HCT116 (cell line): ENCODE measurements around the gene PGLYRP4. TPM values are rescaled to one million over a fixed set of nuclear protein-coding genes. Genes with fewer than 3 reads are reported as not detected.

Experiments
- ATAC-seq: fragments of 200-7000 bp; cut with Tn5 transposase; 2 replicates; pipeline ENCODE4 v1.9.1; 2020; ENCODE audit warnings: mild to moderate bottlenecking, moderate library complexity
- BruUV-seq: library from RNA; stranded (reverse); fragments of 400-500 nt; replicated peaks from 2 replicates; lab custom pipeline; 2021; lab: Mats Ljungman, UMichigan
- CTCF ChIA-PET: fragments of 300-600 bp; sonication (Branson Sonifier 250); formaldehyde crosslinking; loops from one replicate; lab custom pipeline; 2021; ENCODE audit warnings: antibody characterized with exemption; lab: Charles Lee
- POLR2A ChIA-PET: fragments of 300-600, 350-600 bp; sonication (Branson Sonifier 250); formaldehyde crosslinking; loops from one replicate; lab custom pipeline; 2021; ENCODE audit warnings: antibody characterized with exemption; lab: Charles Lee
- RAD21 ChIA-PET, 2 experiments: fragments of 300-600 bp; sonication (Branson Sonifier 250); formaldehyde crosslinking; loops; one replicate each; lab custom pipeline; 2023; ENCODE audit warnings: low total read pairs in 2 of 2; ENCODE audit not compliant: uncharacterized antibody in 2 of 2, unreplicated experiment in 2 of 2, low non-redundant PET in 1 of 2; lab: Charles Lee
- DNase-seq: peaks from one replicate; pipeline ENCODE4 v3.0.0-alpha.2; 2010; ENCODE audit warnings: low read depth, low spot score
- H2AFZ ChIP-seq: fragments of 200-600 bp; shearing (Covaris generic), sonication (generic); 2 replicates; pipeline ENCODE4 v1.6.1; 2017; ENCODE audit warnings: low read depth, mixed run types, mixed read lengths, antibody characterized with exemption, low read length; ENCODE audit not compliant: poor library complexity, severe bottlenecking
- H3K27ac ChIP-seq: 2 replicates; pipeline ENCODE4 v1.5.1; 2012; ENCODE audit warnings: low read depth, low read length
- H3K27me3 ChIP-seq: fragments of 200-600 bp; sonication (generic); 2 replicates; pipeline ENCODE4 v1.6.1; 2016; ENCODE audit warnings: mixed run types, low read length, mixed read lengths; ENCODE audit not compliant: insufficient read depth
- H3K36me3 ChIP-seq, 2 experiments: fragments of 200-500 bp in 1 of 2; fragments of 200-600 bp in 1 of 2; sonication (Bioruptor generic) in 1 of 2; sonication (generic) in 1 of 2; 2 replicates each; pipeline versions ENCODE4 v1.5.1 to v1.6.1; 2014 to 2016; ENCODE audit warnings: low read length in 2 of 2, inconsistent platforms in 1 of 2, mixed read lengths in 1 of 2, mixed run types in 1 of 2; ENCODE audit not compliant: insufficient read depth in 2 of 2, control insufficient read depth in 1 of 2
- H3K4me1 ChIP-seq, 2 experiments: fragments of 200-600 bp in 1 of 2; sonication (generic) in 1 of 2; 2 replicates each; pipeline versions ENCODE4 v1.5.1 to v1.6.1; 2012 to 2017; ENCODE audit warnings: low read length in 2 of 2, inconsistent platforms in 1 of 2, mild to moderate bottlenecking in 1 of 2, mixed read lengths in 1 of 2, mixed run types in 1 of 2, moderate library complexity in 1 of 2; ENCODE audit not compliant: insufficient read depth in 2 of 2, control insufficient read depth in 1 of 2
- H3K4me2 ChIP-seq: fragments of 200-600 bp; sonication (generic); 2 replicates; pipeline ENCODE4 v1.6.1; 2017; ENCODE audit warnings: mixed run types, low read length, mixed read lengths
- H3K4me3 ChIP-seq, 2 experiments: fragments of 200-600 bp in 1 of 2; sonication (generic) in 1 of 2; replicated peaks in 1 of 2; 2 replicates each; pipeline ENCODE4 v1.5.1; 2011 to 2016; ENCODE audit warnings: low read length in 2 of 2, control low read depth in 1 of 2, low read depth in 1 of 2, mild to moderate bottlenecking in 1 of 2, mixed read lengths in 1 of 2, mixed run types in 1 of 2
- H3K79me2 ChIP-seq: fragments of 200-600 bp; sonication (generic); 2 replicates; pipeline ENCODE4 v1.6.1; 2017; ENCODE audit warnings: mild to moderate bottlenecking, mixed run types, low read length, moderate library complexity, mixed read lengths; ENCODE audit not compliant: insufficient read depth
- H3K9ac ChIP-seq: fragments of 200-600 bp; sonication (generic); 2 replicates; pipeline ENCODE4 v1.6.1; 2016; ENCODE audit warnings: low read length, mixed read lengths
- H3K9me2 ChIP-seq: fragments of 200-600 bp; sonication (generic), shearing (Covaris generic); 2 replicates; pipeline ENCODE4 v1.6.1; 2017; ENCODE audit warnings: mixed run types, mild to moderate bottlenecking, moderate library complexity; ENCODE audit not compliant: insufficient read depth
- H3K9me3 ChIP-seq, 2 experiments: fragments of 200-500 bp in 1 of 2; fragments of 200-600 bp in 1 of 2; sonication (Bioruptor generic) in 1 of 2; sonication (generic) in 1 of 2; 2 replicates each; pipeline ENCODE4 v1.6.1; 2014 to 2017; ENCODE audit warnings: low read length in 2 of 2, mixed read lengths in 2 of 2, inconsistent platforms in 1 of 2, low read depth in 1 of 2, mild to moderate bottlenecking in 1 of 2, mixed run types in 1 of 2, moderate library complexity in 1 of 2; ENCODE audit not compliant: control insufficient read depth in 1 of 2, insufficient read depth in 1 of 2
- H4K20me1 ChIP-seq: fragments of 200-600 bp; sonication (generic), shearing (Covaris generic); 2 replicates; pipeline ENCODE4 v1.6.1; 2017; ENCODE audit warnings: mixed run types, mild to moderate bottlenecking, moderate library complexity; ENCODE audit not compliant: insufficient read depth
- CBX3 ChIP-seq: IDR thresholded peaks from 2 replicates; pipeline ENCODE4 v1.6.1; 2012; ENCODE audit warnings: low read depth
- EZH2phosphoT487 ChIP-seq: fragments of 200-600 bp; IDR thresholded peaks from 2 replicates; pipeline ENCODE4 v1.6.1; 2018; ENCODE audit warnings: antibody characterized with exemption, borderline replicate concordance
- FOSL1 ChIP-seq: IDR thresholded peaks from 2 replicates; pipeline ENCODE4 v1.6.1; 2012; ENCODE audit warnings: low read depth
- POLR2A ChIP-seq: IDR thresholded peaks from 2 replicates; pipeline ENCODE4 v1.7.0; 2011; ENCODE audit warnings: borderline replicate concordance; ENCODE audit not compliant: insufficient read depth, insufficient read length; ENCODE audit errors: extremely low read depth
- POLR2AphosphoS5 ChIP-seq: IDR thresholded peaks from 2 replicates; pipeline ENCODE4 v1.6.1; 2011; ENCODE audit warnings: mild to moderate bottlenecking, low read depth, low read length, moderate library complexity
- SIN3A ChIP-seq: IDR thresholded peaks from 2 replicates; pipeline ENCODE4 v1.6.1; 2012; ENCODE audit warnings: low read depth
- SP1 ChIP-seq: IDR thresholded peaks from 2 replicates; pipeline ENCODE4 v1.6.1; 2012; ENCODE audit warnings: low read depth
- YY1 ChIP-seq: IDR thresholded peaks from 2 replicates; pipeline ENCODE4 v1.6.1; 2011; ENCODE audit warnings: low read length, low read depth, moderate library complexity, mild to moderate bottlenecking; ENCODE audit not compliant: insufficient replicate concordance; ENCODE audit errors: extremely low read depth
- ZFX ChIP-seq: fragments of 450-650 bp; IDR thresholded peaks from 2 replicates; pipeline ENCODE4 v1.6.1; 2017
- ZNF274 ChIP-seq: fragments of 200-500 bp; sonication (Bioruptor generic); IDR thresholded peaks from 2 replicates; pipeline ENCODE4 v1.6.1; 2014; ENCODE audit warnings: mild to moderate bottlenecking, low read depth, low read length, inconsistent platforms
- intact Hi-C: fragments of 100-400 bp; cut with micrococcal nuclease; formaldehyde crosslinking; loops from 2 replicates; pipeline ENCODE4 v1.10.0; 2022
- total RNA-seq: library from RNA; stranded (reverse); gene quantifications from one replicate; pipeline ENCODE4 v1.2.1, GENCODE V29; 2021; ENCODE audit not compliant: unreplicated experiment
- TF ChIP-seq, protein P1 (sequence below), 3 experiments: fragments of 200-600 bp in 1 of 3; sonication (generic) in 1 of 3; IDR thresholded peaks in 2 of 3; conservative IDR thresholded peaks in 1 of 3; 2 replicates each; pipeline ENCODE4 v1.5.1; 2012 to 2017; ENCODE audit warnings: low read depth in 2 of 3, low read length in 2 of 3, antibody characterized with exemption in 1 of 3, borderline replicate concordance in 1 of 3, control low read depth in 1 of 3, mild to moderate bottlenecking in 1 of 3, mixed read lengths in 1 of 3, mixed run types in 1 of 3, moderate library complexity in 1 of 3; ENCODE audit not compliant: insufficient read depth in 1 of 3
- TF ChIP-seq, protein P2 (sequence below): IDR thresholded peaks from 2 replicates; pipeline ENCODE4 v1.6.1; 2012

PGLYRP4 gene
- total RNA-seq, 1 experiment from 2014 or later: not detected

DNA sequence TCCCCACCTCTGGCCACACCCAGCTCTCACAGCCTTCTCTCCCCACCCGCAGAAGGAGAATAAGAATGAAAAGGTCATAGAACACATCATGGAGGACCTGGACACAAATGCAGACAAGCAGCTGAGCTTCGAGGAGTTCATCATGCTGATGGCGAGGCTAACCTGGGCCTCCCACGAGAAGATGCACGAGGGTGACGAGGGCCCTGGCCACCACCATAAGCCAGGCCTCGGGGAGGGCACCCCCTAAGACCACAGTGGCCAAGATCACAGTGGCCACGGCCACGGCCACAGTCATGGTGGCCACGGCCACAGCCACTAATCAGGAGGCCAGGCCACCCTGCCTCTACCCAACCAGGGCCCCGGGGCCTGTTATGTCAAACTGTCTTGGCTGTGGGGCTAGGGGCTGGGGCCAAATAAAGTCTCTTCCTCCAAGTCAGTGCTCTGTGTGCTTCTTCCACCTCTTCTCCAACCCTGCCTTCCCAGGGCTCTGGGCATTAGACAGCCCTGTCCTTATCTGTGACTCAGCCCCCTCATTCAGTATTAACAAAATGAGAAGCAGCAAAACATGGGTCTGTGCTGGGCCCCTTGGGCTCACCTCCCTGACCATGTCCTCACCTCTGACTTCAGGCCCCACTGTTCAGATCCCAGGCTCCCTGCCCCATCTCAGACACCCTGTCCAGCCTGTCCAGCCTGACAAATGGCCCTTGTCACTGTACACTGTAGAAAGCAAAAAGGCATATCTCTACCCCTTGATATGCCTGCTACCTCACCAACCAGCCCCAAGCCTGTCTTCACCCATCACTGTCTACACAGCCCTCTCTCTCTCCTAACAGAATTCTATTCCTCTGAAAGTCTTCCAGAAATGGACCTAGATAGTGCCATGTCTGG is 12.2 kb upstream of the PGLYRP4 start:
- H3K4me3 ChIP-seq: no peak overlapping the region
- ATAC-seq (no peak), DNase-seq (no peak)
- H3K4me1 ChIP-seq: no peaks in the 10 kb centered on the region
- BruUV-seq: no TSS peak
- intact Hi-C loops: no loop called here
- ChIA-PET POLR2A (no interaction called here), CTCF (interaction anchor here (1.0 to 1.4 kb wide), 2 partner anchors 9 to 266 kb away, joined by 3 read pairs; partner anchors contain the start of gene S100A13), RAD21 (no interaction called here)
- H3K9ac ChIP-seq: no peak overlapping the region
- TF ChIP-seq, protein P1, sequence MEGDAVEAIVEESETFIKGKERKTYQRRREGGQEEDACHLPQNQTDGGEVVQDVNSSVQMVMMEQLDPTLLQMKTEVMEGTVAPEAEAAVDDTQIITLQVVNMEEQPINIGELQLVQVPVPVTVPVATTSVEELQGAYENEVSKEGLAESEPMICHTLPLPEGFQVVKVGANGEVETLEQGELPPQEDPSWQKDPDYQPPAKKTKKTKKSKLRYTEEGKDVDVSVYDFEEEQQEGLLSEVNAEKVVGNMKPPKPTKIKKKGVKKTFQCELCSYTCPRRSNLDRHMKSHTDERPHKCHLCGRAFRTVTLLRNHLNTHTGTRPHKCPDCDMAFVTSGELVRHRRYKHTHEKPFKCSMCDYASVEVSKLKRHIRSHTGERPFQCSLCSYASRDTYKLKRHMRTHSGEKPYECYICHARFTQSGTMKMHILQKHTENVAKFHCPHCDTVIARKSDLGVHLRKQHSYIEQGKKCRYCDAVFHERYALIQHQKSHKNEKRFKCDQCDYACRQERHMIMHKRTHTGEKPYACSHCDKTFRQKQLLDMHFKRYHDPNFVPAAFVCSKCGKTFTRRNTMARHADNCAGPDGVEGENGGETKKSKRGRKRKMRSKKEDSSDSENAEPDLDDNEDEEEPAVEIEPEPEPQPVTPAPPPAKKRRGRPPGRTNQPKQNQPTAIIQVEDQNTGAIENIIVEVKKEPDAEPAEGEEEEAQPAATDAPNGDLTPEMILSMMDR (IDR thresholded peaks at IDR 0.05 in 2 of 3, conservative IDR thresholded peaks at IDR 0.05 in 1 of 3; ENCODE audit: borderline replicate concordance in 1 of 3, insufficient read depth in 1 of 3, low read depth in 2 of 3, low read length in 2 of 3): no peak
- TF ChIP-seq, protein P2, sequence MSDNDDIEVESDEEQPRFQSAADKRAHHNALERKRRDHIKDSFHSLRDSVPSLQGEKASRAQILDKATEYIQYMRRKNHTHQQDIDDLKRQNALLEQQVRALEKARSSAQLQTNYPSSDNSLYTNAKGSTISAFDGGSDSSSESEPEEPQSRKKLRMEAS: no peak
- no peak for TF ChIP-seq EZH2phosphoT487
- TF ChIP-seq CBX3: no peak
- TF ChIP-seq YY1: no peak
- no peak for TF ChIP-seq SIN3A
- no peak for TF ChIP-seq POLR2A
- TF ChIP-seq SP1: no peak
- TF ChIP-seq ZNF274: no peak
- TF ChIP-seq ZFX: no peak
- no peak for TF ChIP-seq FOSL1
- no peak for TF ChIP-seq POLR2AphosphoS5
- H3K4me2 ChIP-seq: no peak overlapping the region
- H2AFZ ChIP-seq: no peak overlapping the region
- no peaks in the 10 kb centered on the region for H3K79me2 ChIP-seq
- H3K9me2 ChIP-seq: no peaks in the 10 kb centered on the region
- peaks cover 17% of the 10 kb centered on the region for H3K27me3 ChIP-seq
- no peaks in the 10 kb centered on the region for H4K20me1 ChIP-seq
- no peak overlapping the region for H3K27ac ChIP-seq
- no peaks in the 10 kb centered on the region for H3K36me3 ChIP-seq
- H3K9me3 ChIP-seq: no peaks in the 10 kb centered on the region
